ENCODE measurements around the gene ANKRD27. TPM values are rescaled to one million over a fixed set of nuclear protein-coding genes. Genes with fewer than 3 reads are reported as not detected.

The ANKRD27 gene
- total RNA-seq, 4 donors from 2014 or later, result 26.4 to 36.2 (median 30.8) TPM

DNA sequence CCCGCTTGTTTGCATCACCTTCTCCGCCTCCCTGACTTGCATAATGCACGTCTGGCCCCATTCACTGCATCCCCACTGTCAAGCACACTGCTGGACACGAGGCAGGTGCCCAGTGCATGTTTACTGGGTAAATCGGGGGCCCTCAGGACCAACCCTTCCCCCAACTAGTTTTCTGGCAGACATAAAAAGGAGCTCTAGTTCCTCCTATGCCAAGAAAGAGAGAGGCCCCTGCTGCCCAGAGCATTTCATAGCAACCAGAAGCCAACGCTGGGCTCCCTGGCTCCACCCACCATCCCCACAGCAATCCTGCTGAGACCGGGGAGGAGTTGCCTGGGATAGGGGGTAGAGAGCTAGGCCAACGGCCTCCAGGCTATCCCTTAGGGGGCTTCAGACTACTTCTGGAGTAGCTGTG is 23.2 kb downstream of the ANKRD27 start:
- WGBS, result 82% methylated on average over 8 of the region's 8 CpGs
- Histone ChIP-seq H3K4me1 (peaks cover 2% of the 10 kb centered on the region), H3K36me3 (peaks cover 67% of the 10 kb centered on the region), H3K9me3 (no peaks in the 10 kb centered on the region), H3K27me3 (no peaks in the 10 kb centered on the region), H3K4me3 (no peak overlapping the region), H3K27ac (no peak overlapping the region)
- no peak for DNase-seq (ENCODE audit: low spot score in 2 of 2)
- no peak for TF ChIP-seq POLR2A (IDR thresholded peaks at IDR 0.05)
- no peak for TF ChIP-seq EP300 (IDR thresholded peaks at IDR 0.05)
- TF ChIP-seq POLR2AphosphoS5 (IDR thresholded peaks at IDR 0.05), result no peak
- TF ChIP-seq, protein P1, sequence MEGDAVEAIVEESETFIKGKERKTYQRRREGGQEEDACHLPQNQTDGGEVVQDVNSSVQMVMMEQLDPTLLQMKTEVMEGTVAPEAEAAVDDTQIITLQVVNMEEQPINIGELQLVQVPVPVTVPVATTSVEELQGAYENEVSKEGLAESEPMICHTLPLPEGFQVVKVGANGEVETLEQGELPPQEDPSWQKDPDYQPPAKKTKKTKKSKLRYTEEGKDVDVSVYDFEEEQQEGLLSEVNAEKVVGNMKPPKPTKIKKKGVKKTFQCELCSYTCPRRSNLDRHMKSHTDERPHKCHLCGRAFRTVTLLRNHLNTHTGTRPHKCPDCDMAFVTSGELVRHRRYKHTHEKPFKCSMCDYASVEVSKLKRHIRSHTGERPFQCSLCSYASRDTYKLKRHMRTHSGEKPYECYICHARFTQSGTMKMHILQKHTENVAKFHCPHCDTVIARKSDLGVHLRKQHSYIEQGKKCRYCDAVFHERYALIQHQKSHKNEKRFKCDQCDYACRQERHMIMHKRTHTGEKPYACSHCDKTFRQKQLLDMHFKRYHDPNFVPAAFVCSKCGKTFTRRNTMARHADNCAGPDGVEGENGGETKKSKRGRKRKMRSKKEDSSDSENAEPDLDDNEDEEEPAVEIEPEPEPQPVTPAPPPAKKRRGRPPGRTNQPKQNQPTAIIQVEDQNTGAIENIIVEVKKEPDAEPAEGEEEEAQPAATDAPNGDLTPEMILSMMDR (IDR thresholded peaks at IDR 0.05), result no peak

DNA sequence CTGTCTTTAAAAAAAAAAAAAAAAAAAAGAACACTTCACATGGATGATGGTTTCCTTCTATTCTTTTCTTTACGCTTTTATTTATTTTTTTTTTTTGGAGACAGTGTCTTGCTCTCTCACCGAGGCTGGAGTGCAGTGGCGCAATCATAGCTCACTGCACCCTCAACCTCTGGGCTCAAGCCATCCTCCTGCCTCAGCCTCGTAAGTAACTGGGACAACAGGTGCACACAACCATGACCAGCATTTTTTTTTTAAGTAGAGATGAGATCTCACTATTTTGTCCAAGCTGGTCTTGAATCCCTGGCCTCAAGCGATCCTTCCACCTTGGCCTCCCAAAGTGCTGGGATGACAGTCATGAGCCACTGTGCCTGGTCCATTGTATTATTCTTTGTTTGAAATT is 24.3 kb downstream of the ANKRD27 start:
- no peak for DNase-seq (ENCODE audit: low spot score in 2 of 2)
- Histone ChIP-seq H3K27me3 (no peaks in the 10 kb centered on the region), H3K4me3 (no peak overlapping the region), H3K27ac (no peak overlapping the region), H3K36me3 (peaks cover 65% of the 10 kb centered on the region), H3K9me3 (no peaks in the 10 kb centered on the region), H3K4me1 (peaks cover 2% of the 10 kb centered on the region)
- 91% methylated on average over 5 of the region's 5 CpGs for WGBS
- TF ChIP-seq POLR2AphosphoS5 (IDR thresholded peaks at IDR 0.05) (no peak), POLR2A (IDR thresholded peaks at IDR 0.05) (no peak), EP300 (IDR thresholded peaks at IDR 0.05) (no peak)
- TF ChIP-seq, protein P1 (IDR thresholded peaks at IDR 0.05), result no peak

DNA sequence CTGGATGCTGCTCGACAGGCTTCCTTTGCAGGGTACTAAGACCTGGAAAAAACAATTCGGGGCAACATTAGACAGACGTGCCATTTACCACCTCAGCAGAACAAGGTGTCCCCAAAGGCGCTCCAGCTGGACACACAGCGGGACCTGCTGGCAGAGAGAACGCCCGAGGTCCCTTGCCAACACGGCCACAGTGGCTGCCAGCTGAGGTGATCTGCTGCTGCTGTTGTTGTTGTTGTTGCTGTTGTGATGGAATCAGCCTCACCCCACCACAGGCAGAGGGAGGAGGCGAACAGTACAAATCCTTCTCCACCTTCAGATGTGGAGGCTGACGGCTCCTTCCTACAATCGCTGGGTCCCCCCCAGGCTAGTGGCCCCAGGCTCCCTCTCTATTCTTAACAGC is 25.2 kb downstream of the ANKRD27 start:
- TF ChIP-seq, protein P1 (IDR thresholded peaks at IDR 0.05), result no peak
- TF ChIP-seq POLR2AphosphoS5 (IDR thresholded peaks at IDR 0.05), result no peak
- TF ChIP-seq POLR2A (IDR thresholded peaks at IDR 0.05), result no peak
- no peak for TF ChIP-seq EP300 (IDR thresholded peaks at IDR 0.05)

DNA sequence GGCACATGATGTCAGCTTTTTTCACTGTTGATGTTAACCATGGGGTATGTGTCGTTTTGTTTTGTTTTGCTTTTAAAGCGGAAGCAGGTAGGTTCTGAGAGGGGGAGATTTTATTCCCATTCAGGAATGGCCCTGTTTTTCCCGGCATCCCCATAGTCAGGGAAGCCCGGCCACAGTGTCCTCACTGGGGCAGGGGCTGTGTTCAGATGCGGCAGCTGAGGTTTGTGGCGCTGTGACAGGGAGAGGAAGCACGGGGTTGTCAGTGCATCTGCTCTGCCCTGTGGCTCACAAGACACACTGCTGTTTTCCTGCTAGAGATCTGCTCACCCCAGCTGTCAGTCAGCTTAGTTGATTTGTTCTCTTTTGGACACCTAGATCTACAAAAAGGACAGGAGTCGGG is 27.6 kb downstream of the ANKRD27 start:
- H3K4me1 ChIP-seq, result no peaks in the 10 kb centered on the region
- H3K27me3 ChIP-seq, result no peaks in the 10 kb centered on the region
- peaks cover 75% of the 10 kb centered on the region for H3K36me3 ChIP-seq
- H3K9me3 ChIP-seq, result no peaks in the 10 kb centered on the region
- TF ChIP-seq, protein P1 (IDR thresholded peaks at IDR 0.05), result no peak
- TF ChIP-seq POLR2AphosphoS5 (IDR thresholded peaks at IDR 0.05), result no peak
- no peak for TF ChIP-seq POLR2A (IDR thresholded peaks at IDR 0.05)
- TF ChIP-seq EP300 (IDR thresholded peaks at IDR 0.05), result no peak
- no peak overlapping the region for H3K4me3 ChIP-seq
- no peak overlapping the region for H3K27ac ChIP-seq
- WGBS, result 88% methylated on average over 8 of the region's 8 CpGs
- DNase-seq (ENCODE audit: low spot score in 2 of 2), result no peak

More for the DNA sequence above, 25.2 kb downstream of the ANKRD27 start:
- Histone ChIP-seq H3K4me1 (peaks cover 2% of the 10 kb centered on the region), H3K36me3 (peaks cover 63% of the 10 kb centered on the region), H3K4me3 (no peak overlapping the region), H3K27me3 (no peaks in the 10 kb centered on the region), H3K9me3 (no peaks in the 10 kb centered on the region), H3K27ac (no peak overlapping the region)
- 93% methylated on average over 6 of the region's 11 CpGs for WGBS
- DNase-seq (ENCODE audit: low spot score in 2 of 2), result no peak

DNA sequence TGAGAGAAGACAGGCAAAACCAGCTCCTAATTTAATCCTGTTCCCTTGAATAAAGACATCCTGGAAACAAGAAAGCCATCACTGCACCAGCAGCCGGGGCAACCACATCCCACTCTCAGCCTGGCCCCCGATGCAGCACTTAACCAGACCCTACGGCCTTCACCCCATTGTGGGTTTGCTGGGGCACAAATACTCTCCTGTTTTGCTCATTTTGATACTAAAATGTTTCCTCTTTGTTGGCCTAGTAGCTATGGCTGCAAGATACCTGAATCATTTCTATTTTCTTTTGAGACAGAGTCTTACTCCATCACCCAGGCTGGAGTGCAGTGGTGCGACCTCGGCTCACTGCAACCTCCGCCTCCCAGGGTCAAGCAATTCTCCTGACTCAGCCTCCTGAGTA is 28.4 kb downstream of the ANKRD27 start:
- no peak for DNase-seq (ENCODE audit: low spot score in 2 of 2)
- H3K4me1 ChIP-seq, result no peaks in the 10 kb centered on the region
- TF ChIP-seq POLR2A (IDR thresholded peaks at IDR 0.05) (no peak), EP300 (IDR thresholded peaks at IDR 0.05) (no peak), POLR2AphosphoS5 (IDR thresholded peaks at IDR 0.05) (no peak)
- TF ChIP-seq, protein P1 (IDR thresholded peaks at IDR 0.05), result no peak
- H3K9me3 ChIP-seq, result no peaks in the 10 kb centered on the region
- no peak overlapping the region for H3K27ac ChIP-seq
- no peak overlapping the region for H3K4me3 ChIP-seq
- H3K27me3 ChIP-seq, result no peaks in the 10 kb centered on the region
- 92% methylated on average over 6 of the region's 6 CpGs for WGBS
- H3K36me3 ChIP-seq, result peaks cover 79% of the 10 kb centered on the region

Data from suprapubic skin (tissue), 4 donors.